GM18907 (cell line): ENCODE data around the gene PLXDC2.

Experiments
- ATAC-seq: cut with Tn5 transposase; IDR thresholded peaks from one replicate; pipeline ENCODE4 v1.9.1; 2021; ENCODE audit warnings: mild to moderate bottlenecking, moderate library complexity; ENCODE audit not compliant: unreplicated experiment

Gene PLXDC2

DNA sequence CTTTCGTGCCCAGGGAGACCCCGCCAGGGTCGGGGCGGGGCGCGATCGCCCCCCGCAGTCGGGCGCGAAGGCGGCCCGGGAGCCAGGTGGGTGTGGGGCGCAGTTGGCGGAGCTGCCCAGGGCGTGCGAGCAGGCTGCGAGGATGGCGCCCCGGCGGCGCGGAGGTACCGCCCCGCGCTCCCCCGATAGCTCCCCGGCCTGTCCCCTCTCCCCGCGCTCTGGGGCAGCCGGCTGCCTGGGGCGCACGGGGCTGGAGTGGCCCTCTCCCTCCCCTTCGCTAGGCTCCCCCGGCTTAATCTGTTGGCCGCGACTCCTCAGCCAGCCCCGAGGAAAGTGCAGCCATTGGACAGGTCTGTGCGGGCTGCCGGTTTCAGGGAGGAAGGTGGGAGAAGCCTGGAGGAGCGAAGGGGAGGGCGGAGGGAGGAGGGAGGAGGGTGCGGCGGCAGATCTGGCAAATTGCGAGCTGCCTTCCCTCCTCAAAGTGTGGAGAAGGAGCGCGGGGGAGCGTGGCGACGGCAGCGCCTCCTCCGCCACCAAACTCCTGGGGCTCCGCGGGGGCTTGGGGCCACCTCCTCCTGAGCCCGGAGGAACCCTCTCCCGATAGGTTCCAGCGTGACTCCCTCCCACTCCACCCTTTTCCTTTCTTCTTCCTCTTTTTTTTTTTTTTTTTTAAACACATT lies 361 bp upstream of the PLXDC2 start:
- ATAC-seq: peak; percentile 42

DNA sequence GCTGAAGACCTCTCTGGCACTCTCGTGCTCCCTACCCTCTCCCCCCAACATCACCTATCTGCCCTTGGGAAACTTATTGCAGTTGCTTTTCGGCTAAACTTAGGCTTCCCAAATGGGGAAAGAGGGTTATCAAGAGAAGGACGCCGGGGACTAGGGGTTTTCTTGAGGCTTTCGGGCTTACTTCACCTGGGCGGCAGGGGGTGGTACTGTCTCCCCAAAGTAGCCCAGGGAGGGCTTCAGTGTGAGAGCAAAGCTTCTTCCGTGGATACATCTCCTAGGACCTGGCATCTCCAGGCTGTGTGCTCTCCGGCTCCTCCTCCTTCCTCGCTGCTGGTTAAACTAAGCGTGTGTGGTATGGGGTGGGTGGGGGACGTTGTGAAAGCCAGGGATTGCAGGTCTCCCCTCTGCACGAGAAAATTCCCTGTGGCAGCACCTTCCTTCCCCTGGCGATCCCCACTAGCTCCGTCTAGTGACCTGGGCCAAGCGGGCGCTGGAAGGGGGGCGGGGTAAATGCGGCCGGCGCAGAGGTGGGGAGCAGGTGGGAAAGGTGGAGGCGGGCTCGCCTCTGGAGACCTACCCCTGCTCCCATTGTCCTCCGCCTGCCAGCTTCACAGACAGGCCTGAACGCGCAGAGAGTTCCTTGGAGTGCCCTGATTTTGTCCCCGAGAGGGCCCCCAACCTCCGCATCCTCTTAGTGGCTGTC lies 1.1 kb downstream of the PLXDC2 start:
- peak; percentile 41 for ATAC-seq

DNA sequence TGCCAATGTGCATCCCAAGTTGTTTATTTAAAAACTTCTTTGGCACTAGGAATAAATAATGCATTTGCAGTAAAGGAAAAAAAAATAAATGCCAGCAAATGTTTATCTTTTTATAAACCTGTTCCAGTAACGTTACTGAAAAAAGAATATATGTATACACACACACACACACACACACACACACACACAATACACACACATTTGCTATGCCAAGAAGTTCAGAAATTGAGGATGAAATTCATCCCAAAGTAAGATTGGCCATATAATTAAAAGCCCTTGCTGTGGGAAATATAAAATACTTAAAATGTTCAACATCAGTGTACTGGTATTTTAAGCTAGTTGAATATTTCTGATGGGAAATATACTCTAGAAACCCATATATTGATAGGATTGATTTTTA lies 2.6 kb downstream of the PLXDC2 start:
- no peak for ATAC-seq

DNA sequence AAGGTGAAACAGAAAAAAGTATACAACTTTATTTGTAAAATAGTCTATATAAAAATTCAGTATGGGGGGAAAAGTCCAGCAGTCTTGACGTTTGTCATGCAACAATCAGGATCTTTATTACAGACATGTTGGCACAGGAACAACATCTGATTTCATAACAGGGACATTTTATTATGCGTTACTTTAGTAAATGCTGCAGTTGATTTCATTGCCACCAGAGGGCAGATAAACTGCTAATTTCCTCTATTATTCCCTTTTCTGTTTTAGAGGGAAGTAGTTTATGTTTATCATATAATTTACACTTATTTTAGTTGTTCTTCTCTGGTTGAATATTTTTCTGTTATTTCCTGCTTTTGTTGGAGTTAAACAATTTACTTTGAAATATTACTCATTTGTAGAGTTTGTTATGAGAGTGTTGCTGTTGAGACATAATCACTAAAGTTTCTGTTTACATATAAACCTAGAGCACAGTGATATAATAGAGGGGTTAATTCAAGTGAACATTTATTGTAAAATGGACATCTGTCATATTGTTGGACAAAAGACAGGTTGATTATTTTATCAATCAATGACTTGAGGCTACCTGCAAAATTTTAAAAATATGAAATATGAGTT lies 3.3 kb downstream of the PLXDC2 start:
- peak; percentile 26 for ATAC-seq

DNA sequence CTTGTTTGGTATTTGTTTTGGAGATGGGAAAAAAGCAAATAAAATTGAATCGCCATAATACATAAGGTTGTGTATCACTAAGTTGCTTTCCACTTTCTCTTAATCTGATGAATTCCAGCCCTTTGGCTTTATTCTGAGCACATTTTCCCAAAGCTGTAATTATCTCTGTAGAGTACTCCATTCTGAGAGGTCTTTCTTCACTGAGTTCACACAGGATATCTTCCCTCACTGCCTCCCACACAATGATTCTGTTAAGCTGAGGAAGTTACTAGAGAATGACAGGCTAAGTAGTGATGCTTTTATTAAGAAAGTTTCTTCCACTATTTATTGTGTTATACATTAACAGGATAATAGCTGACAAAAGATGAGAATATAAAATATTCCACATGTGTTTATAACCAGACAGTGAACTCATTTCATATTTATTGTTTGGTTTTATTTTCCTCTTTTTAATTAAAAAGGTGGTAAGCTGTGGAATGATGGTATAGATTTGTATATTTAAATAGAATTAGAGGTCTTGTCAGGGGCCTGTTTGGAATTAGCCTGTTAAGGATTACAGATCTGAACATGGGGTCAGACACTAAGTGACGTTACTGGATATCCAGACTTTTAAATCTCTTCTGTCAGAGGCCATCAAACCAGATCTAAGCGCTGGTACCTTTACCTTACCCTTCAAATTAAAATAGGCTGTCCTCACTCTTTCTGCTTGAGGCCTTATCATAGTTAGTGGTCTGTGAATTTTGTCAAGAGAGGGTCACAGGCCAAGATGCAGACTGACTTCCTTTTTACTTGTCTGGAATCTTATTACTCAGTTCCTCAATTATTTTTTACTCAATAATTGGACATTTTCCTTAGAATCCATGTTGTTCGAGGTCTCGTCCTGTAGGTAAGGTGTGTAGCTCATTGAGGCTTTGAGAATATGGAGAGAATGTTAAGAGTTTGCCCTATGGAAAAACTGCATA lies 8.4 kb downstream of the PLXDC2 start:
- ATAC-seq: no peak

DNA sequence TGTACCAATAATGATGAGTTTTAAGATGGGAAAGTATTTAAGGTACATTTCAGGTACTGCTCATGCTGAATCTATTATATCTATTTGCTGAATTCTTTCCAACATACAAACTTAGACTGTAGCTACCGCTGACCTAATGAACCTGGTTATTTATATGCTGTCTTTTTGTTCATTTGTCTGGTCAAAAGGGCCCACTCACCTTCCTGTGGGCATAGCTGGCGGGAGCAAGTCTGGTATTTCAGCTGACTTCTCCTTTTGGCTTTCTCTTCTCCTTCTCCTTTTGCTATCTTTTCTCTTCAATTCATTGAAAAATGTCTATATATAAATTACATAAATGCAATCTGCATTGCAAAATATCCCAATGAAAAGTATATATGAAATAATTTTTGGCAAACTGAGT lies 9.5 kb downstream of the PLXDC2 start:
- no peak for ATAC-seq

DNA sequence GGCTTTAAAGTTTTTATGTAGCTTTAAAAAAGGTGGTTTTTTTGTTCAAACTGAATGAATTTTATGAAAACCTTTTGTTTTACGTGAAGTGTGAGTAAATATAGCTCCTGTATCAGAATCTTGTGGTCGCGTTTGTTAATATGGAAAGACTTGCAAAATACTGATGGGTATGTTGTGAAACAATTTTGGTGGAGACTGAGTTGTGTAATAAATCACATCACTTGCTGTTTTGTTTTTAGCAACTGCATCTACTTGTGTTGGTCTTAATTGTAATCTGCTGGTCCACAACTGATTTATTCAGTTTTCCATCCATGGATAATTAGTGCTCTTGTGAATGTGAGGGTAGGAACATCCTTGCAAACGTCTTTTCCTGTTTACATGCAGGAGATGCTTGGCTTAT lies 10.5 kb downstream of the PLXDC2 start:
- no peak for ATAC-seq

DNA sequence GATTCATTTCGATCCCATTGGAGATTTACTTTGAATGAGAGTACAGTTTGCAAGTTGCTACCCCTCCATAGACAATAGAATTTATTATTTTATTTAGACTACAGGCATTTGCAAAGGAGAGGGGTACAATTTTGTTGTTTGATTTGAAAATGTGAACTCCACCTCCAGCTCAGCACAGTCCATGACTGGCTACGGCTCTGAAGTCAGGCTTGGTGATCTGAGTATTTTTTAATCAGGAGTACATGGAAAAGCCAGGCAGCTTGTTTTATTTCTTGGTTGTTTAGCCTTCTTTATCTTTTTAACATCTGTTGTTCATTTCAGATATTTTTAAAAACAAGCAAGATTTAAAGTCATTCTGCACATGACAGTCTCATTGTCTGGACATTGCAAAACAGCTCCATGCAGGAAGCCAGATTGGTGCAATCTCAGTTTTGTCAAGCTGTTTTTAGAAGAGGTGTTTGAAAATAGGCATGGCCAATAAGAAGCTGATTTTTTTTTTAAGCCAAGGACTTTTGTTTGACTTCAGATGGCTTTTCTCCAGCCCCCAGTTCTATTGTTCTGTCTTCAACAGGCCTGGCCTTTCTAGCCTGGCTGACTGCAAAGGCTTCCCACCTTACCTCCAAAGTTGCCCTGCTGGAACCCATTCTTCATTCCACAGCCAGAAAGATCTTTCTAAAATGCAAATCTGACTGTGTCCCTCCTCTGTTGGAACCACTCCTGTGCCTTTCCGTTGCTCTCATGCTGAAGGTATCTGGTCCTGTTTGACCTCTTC lies 12.2 kb downstream of the PLXDC2 start:
- no peak for ATAC-seq

DNA sequence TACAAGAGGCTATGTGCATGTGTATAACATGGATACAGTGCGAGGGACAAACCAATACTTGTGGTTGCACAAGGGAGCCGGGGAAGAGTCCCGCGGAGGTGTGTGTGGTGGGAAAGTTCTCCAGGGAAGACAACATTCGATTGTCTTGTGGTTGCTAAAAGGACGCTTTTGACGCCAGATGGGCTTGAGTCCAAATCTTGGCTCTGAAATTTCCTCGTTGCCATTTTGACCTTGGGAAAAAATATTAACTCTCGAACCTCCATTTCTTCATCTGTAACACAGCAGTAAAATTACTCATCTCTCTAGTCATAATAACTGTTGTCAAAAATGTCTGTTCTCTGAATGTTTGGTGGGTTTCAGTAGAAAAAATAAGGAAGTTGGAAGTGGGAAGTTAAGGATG lies 16.5 kb downstream of the PLXDC2 start:
- ATAC-seq: no peak

DNA sequence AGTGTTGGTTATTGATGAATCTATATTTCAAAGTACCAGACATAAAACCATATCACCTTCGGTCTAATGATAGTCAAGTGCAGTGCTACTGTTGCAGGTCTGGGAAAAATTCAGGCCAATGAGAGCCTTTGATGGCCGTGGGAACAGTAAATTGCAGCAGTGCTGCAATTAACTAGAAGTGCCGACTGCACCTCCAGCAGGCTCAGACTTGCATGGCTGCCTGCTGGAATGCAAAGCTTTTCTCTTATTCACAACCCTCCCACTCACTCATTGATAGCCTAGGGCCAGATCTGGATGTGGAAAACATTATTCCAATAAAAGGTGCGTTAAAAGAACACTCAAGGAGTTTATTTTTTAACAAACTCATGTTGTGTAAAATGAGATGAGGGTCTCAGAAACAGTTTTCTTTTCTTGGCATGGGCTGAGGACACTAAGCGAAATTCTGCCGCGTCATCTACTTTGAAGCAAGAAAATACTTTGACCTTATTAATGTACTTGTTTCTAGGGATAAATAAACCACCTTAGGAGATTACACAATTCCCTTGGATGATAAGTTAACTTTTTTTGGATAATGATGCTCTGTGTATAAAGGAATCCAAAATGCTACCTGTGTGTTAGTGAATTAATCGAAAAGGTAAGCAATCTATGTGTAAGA lies 17.1 kb downstream of the PLXDC2 start:
- ATAC-seq: no peak

DNA sequence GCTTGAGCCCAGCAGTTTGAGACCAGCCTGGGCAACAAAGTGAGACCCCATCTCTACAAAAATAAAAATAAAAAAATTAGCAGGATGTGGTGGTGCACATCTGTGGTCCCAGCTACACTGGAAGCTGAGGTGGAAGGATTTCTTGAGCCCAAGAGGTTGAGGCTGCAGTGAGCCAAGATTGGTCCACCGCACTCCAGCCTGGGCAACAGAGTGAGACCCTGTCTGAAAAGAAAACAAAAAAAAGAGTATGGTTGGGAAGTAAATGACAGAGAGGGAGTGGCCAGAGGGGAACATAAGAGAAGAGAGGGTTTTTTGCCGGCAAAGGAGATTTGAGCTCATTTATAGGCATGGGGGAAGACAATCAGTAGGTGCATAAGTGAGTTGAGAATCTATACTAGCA lies 19.7 kb downstream of the PLXDC2 start:
- no peak for ATAC-seq

DNA sequence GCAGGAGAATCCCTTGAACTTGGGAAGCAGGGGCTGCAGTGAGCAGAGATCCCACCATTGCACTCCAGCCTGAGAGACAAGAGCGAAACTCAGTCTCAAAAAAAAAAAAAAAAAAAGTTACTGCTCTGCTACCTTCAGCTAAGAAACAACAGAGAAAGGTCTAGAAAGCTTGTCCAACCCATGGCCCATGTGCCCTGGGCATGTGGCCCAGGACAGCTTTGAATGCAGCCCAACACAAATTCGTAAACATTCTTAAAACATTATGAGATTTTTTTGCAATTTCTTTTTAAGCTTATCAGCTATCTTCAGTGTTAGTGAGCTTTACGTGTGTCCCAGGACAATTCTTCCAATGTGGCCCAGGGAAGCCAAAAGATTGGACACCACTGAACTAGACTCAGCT lies 22.9 kb downstream of the PLXDC2 start:
- ATAC-seq: no peak

DNA sequence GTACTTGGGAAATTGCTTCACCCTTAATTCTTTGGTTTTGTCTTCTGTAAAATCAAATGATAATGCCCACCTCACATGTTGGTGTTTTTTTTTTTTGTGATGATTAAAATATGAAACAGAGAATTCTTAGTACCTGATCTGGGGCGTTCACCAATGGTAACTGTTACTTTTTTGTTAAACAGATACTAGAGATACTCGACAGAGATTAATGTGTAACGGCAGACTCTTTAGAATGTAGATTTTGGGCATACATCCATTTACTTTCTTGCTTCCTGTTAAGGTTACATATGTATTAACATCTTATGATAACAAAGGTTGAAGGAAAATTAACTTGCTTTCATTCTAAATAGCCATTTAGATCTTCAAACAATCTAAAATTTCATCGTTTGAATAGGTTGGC lies 23.3 kb downstream of the PLXDC2 start:
- ATAC-seq: peak; percentile 65

DNA sequence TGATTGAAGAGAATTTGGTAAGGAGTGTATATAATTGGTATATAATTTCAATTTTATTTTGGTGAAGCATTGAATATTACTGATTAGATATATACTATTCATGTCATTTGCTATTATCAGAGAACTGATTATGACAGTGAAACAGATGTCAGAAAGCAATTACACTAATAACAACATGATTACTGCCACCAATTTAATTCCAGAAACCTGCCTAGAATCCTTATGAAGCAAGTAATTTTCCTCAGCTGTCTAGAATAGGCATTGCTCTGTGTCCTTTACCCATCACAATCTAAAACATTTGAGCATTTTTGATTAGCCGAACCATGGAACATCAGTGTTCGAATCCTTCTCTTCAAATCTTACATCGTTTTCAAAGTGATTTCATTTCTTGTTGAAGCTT lies 24.5 kb downstream of the PLXDC2 start:
- no peak for ATAC-seq

DNA sequence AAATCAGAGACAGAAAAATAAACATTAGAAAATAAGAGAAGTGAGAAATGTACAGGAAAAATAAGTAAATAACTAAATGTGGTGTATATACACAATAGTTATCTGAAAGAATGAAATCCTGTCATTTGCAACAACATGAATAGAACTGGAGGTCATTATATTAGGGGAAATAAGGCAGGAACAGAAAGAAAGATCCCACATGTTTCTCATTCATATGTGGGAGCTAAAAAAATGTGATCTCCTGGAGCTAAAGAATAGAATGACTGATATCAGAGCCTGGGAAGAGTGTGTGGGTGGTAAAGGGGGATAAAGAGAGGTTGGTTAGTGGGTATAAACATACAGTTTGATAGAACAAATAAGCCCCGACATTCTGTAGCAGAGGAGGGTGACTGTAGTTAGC lies 27.3 kb downstream of the PLXDC2 start:
- no peak for ATAC-seq

DNA sequence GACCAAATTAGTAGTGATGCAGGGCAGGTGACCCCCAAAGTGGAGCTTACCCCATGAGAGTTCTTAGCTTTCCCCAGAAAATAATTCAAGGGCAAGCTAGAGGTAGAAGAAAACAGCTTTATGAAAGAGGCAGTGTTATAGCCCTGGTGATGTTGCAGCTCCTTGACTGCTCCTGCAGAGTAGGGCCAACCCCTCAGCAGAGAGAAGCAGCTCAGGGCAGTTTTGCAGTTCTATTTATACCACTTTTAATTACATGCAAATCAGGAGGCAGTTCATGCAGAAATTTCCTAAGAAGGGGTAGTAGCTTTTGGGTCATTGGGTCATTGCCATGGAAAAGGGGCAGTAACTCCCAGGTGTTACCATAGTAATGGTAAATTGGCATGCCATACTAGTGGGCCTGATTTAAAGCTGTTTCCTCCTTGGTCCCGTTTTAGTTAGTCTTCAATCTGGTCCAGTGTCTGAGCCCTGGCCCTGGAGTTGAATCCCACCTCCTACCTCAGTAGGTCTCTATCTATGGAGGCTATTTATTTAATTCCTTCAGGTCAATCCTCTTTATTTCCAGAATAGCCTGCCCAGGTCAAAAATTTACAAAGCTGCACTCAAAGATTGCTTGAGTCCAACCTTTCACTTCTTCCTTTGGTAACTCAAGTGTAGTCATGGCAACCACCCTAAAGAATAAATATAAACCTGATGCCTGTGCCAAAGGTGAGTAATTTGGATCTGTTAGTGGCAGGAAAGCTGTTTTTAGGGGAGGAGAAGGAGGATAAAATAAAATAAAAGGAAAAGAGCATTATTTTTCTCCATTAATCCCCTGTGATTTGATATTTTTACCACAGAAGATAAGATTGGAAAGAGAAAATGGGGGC lies 29.5 kb downstream of the PLXDC2 start:
- ATAC-seq: no peak

DNA sequence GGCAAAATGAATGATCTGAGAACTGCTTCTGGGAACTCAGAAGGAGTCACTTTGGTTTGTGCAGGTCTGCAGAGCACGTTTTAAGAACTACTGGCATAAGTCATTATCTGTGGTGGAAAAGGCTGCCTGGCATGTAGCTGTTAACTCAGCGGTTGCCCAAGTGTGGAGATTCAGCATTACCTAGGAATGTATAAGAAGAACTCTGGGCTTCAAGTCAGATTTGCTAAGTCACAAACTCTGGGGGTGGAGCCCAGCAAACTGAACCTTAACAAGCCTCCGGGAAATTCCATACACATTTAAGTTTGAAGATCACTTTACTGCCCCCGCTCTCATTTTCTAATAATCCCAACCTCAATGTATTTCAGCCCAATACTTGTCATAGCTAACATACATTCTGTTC lies 31.1 kb downstream of the PLXDC2 start:
- no peak for ATAC-seq

DNA sequence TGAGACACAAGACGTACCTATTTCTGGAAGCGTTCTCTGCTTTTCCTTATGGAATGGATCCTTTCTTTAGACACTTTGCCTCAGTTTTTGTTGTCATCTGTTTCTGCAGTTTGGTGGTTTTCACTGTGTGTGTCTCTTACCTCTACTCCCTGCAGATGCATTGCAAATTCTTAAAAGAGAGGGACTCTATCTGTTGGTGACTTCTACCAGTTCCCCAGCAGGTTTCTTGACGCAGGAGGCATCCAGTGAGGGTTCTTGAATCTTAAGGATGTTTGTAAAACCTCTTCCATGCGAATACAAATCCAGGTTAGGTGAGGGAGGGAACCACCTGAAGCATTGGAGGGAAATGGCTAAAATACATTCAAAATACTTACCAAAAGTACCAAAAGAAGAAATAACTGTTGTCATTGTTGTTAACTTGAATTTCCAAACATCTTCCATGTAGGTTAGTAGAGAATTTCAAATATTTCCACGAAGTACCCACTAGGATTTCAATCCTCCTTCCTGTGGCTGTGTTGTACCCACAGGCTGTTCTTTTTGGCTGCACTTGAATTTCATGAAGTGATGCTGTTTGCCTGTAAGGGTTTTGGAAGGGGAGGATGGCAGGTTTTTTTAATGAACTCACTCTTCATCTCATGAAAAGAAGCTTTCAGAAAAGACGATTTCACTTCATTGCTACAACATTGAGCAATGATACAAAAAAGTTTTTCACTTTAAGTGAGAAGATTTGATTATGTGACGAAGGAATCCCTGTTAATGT lies 32.2 kb downstream of the PLXDC2 start:
- no peak for ATAC-seq
